Fibroblast of lung (primary cell): ENCODE results near the gene AGGF1.

Experiments
- CTCF ChIP-seq, 2 donors: IDR thresholded peaks in 1 of 2; conservative IDR thresholded peaks in 1 of 2; 1 replicate in 1 of 2; 2 replicates in 1 of 2; pipeline ENCODE4 v1.5.1; 2011 to 2012; ENCODE audit warnings: low read length in 2 of 2, control low read depth in 1 of 2, inconsistent platforms in 1 of 2, low read depth in 1 of 2, mild to moderate bottlenecking in 1 of 2
- EZH2 ChIP-seq: IDR thresholded peaks from 2 replicates; pipeline ENCODE4 v1.5.1; 2012; ENCODE audit warnings: low read length, control low read depth, mild to moderate bottlenecking; ENCODE audit errors: missing control alignments

DNA sequence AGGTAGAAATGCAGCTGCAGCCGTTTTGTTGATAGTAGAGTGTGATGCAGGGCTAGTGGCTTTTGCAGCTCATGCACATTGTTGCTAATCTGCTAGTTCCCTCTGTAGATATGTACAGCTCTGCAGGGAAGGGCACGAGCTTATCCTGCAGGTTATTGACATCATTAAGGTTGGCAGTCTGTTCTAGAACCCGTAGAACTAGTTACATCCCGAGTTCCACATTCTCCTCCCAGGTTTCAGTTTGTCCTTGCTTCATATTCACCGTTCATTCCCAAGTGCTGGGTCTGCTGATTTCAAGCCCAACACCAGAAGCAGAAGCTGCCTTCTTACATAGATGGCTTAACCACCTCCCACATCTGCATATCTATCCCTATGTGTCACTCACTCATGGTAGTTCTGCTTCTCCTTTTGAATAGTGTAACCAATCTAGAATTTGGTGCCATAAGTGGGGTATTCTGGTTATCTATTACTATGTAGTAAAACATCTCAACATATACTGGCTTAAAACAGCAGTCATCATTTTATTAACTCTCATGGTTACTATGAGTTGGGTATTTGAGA lies 39.2 kb upstream of the AGGF1 start:
- no peak for TF ChIP-seq CTCF (conservative IDR thresholded peaks at IDR 0.05 in 1 of 2, IDR thresholded peaks at IDR 0.05 in 1 of 2; ENCODE audit: low read depth in 1 of 2, low read length in 2 of 2)
- TF ChIP-seq EZH2 = no peak
